ENCODE results near the gene ICAM4. TPM values are rescaled to one million over a fixed set of nuclear protein-coding genes. Genes with fewer than 3 reads are reported as not detected.

Gene ICAM4
- total and polyA plus RNA-seq, 2 of the 13 experiments (the other 11 are each of a cell fraction or from before 2014, with no cell fraction given), result 2.9 to 4.0 TPM

- TF ChIP-seq, protein P1, sequence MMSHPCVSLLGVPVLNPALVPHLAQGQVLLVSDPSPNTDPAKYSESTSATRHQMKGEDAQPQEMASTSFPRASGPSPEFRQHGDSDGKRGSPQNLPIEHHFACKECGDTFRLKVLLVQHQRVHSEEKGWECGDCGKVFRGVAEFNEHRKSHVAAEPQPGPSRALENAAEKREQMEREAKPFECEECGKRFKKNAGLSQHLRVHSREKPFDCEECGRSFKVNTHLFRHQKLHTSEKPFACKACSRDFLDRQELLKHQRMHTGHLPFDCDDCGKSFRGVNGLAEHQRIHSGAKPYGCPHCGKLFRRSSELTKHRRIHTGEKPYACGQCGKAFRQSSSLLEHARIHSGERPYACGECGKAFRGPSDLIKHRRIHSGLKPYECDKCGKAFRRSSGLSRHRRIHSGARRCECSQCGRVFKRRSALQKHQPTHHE (CRISPR knock-in tag; IDR thresholded peaks at IDR 0.05; ENCODE audit: borderline replicate concordance), result peak; percentile 72; the same call in 1 of the 2 replicates
- TF ChIP-seq ZNF670 (CRISPR knock-in tag; IDR thresholded peaks at IDR 0.05; ENCODE audit: borderline replicate concordance), result peak; percentile 75; the same call in 1 of the 2 replicates
- TF ChIP-seq LRRFIP1 (CRISPR knock-in tag; conservative IDR thresholded peaks at IDR 0.05), result no peak
- TF ChIP-seq ZNF720 (CRISPR knock-in tag; IDR thresholded peaks at IDR 0.05), result 0 out of 2 replicates have a peak, but pooled peaks have one; percentile 48
- TF ChIP-seq KDM1A (CRISPR knock-in tag; IDR thresholded peaks at IDR 0.05), result peak; percentile 90; the same call in 1 of the 2 replicates
- no peak for TF ChIP-seq ZNF674 (CRISPR knock-in tag; IDR thresholded peaks at IDR 0.05; ENCODE audit: low read depth)
- peak; percentile 93 for TF ChIP-seq NCOA2 (CRISPR knock-in tag; IDR thresholded peaks at IDR 0.05)
- TF ChIP-seq ARID5B (CRISPR knock-in tag; IDR thresholded peaks at IDR 0.05), result peak; percentile 88
- TF ChIP-seq ZNF83 (CRISPR knock-in tag; IDR thresholded peaks at IDR 0.05; ENCODE audit: borderline replicate concordance), result no peak
- no peak for TF ChIP-seq KAT2B (IDR thresholded peaks at IDR 0.05; ENCODE audit: borderline replicate concordance, low read depth, low read length)
- TF ChIP-seq NFKBIZ (CRISPR knock-in tag; IDR thresholded peaks at IDR 0.05), result peak; percentile 90; the same call in 1 of the 2 replicates
- TF ChIP-seq RARG (CRISPR knock-in tag; IDR thresholded peaks at IDR 0.05; ENCODE audit: low read depth), result no peak
- TF ChIP-seq DR1 (CRISPR knock-in tag; IDR thresholded peaks at IDR 0.05), result peak; percentile 92
- TF ChIP-seq KLF12 (CRISPR knock-in tag; IDR thresholded peaks at IDR 0.05; ENCODE audit: borderline replicate concordance), result peak; percentile 85; the same call in 1 of the 2 replicates
- peak; percentile 81 for TF ChIP-seq THAP9 (CRISPR knock-in tag; IDR thresholded peaks at IDR 0.05; ENCODE audit: borderline replicate concordance)
- TF ChIP-seq RXRA (CRISPR knock-in tag; IDR thresholded peaks at IDR 0.05), result peak; percentile 97
- TF ChIP-seq ZNF552 (CRISPR knock-in tag; IDR thresholded peaks at IDR 0.05; ENCODE audit: borderline replicate concordance), result peak; percentile 73; the same call in 1 of the 2 replicates
- peak; percentile 72 for TF ChIP-seq ZNF331 (CRISPR knock-in tag; IDR thresholded peaks at IDR 0.05)
Measured at GRCh38 chr19:10270616-10271394, 15.9 kb upstream of the ICAM4 start, which contains the start of gene ICAM1 (continued).
